Measurements from ENCODE around the gene VAMP7.
A peak's percentile ranks its signal among the peaks of the same experiment; 100 is the strongest.
"Not testable (repeated sequence)": the region's sequence is repeated elsewhere in the genome, so short reads cannot be mapped to it uniquely, and the experiment has no call there.

VAMP7 gene

GRCh38 chrX:155881158-155881993 lies at the start of gene VAMP7:
TSS of gene VAMP7 (plus strand) at chrX:155881345. CDS start at chrX:155889467, 8,122 bp downstream.
- peak; percentile 64 to 75 for DNase-seq (ENCODE audit: low read depth in 2 of 2)

GRCh38 chrX:155841232-155841631 lies 39.9 kb upstream of the VAMP7 start:
- no peak for DNase-seq (ENCODE audit: low read depth in 2 of 2)

- DNase-seq (ENCODE audit: low read depth in 2 of 2), result not testable (repeated sequence)
Measured at GRCh38 chrX:155851786-155852185, 29.4 kb upstream of the VAMP7 start.

- no peak for DNase-seq (ENCODE audit: low read depth in 2 of 2)
Measured at GRCh38 chrX:155857561-155857960, 23.6 kb upstream of the VAMP7 start.

- no peak for DNase-seq (ENCODE audit: low read depth in 2 of 2)
Measured at GRCh38 chrX:155864655-155865054, 16.5 kb upstream of the VAMP7 start.

- DNase-seq (ENCODE audit: low read depth in 2 of 2), result no peak
Measured at GRCh38 chrX:155865193-155865592, 16.0 kb upstream of the VAMP7 start.

GRCh38 chrX:155867821-155868220 lies 13.3 kb upstream of the VAMP7 start:
- no peak for DNase-seq (ENCODE audit: low read depth in 2 of 2)

- DNase-seq (ENCODE audit: low read depth in 2 of 2), result no peak
Measured at GRCh38 chrX:155870958-155871357, 10.2 kb upstream of the VAMP7 start.

GRCh38 chrX:155871934-155872333 lies 9.2 kb upstream of the VAMP7 start:
- no peak for DNase-seq (ENCODE audit: low read depth in 2 of 2)

GRCh38 chrX:155873188-155873587 lies 8.0 kb upstream of the VAMP7 start:
- no peak for DNase-seq (ENCODE audit: low read depth in 2 of 2)

- DNase-seq (ENCODE audit: low read depth in 2 of 2), result no peak
Measured at GRCh38 chrX:155874571-155875244, 6.4 kb upstream of the VAMP7 start.

- DNase-seq (ENCODE audit: low read depth in 2 of 2), result no peak
Measured at GRCh38 chrX:155876704-155877103, 4.4 kb upstream of the VAMP7 start.

- DNase-seq (ENCODE audit: low read depth in 2 of 2), result no peak
Measured at GRCh38 chrX:155877288-155877687, 3.9 kb upstream of the VAMP7 start.

- no peak for DNase-seq (ENCODE audit: low read depth in 2 of 2)
Measured at GRCh38 chrX:155880586-155881157, 473 bp upstream of the VAMP7 start.

- no peak for DNase-seq (ENCODE audit: low read depth in 2 of 2)
Measured at GRCh38 chrX:155886409-155886808, 5.3 kb downstream of the VAMP7 start.

- DNase-seq (ENCODE audit: low read depth in 2 of 2), result no peak
Measured at GRCh38 chrX:155888139-155888538, 7.0 kb downstream of the VAMP7 start.

GRCh38 chrX:155889328-155889727 lies 8.2 kb downstream of the VAMP7 start:
- DNase-seq (ENCODE audit: low read depth in 2 of 2), result no peak

- DNase-seq (ENCODE audit: low read depth in 2 of 2), result no peak
Measured at GRCh38 chrX:155891446-155892210, 10.5 kb downstream of the VAMP7 start.

GRCh38 chrX:155893521-155893920 lies 12.4 kb downstream of the VAMP7 start:
- no peak for DNase-seq (ENCODE audit: low read depth in 2 of 2)

- DNase-seq (ENCODE audit: low read depth in 2 of 2), result no peak
Measured at GRCh38 chrX:155896512-155896911, 15.4 kb downstream of the VAMP7 start.

- DNase-seq (ENCODE audit: low read depth in 2 of 2), result no peak
Measured at GRCh38 chrX:155899366-155899765, 18.2 kb downstream of the VAMP7 start.

- no peak for DNase-seq (ENCODE audit: low read depth in 2 of 2)
Measured at GRCh38 chrX:155900765-155901164, 19.6 kb downstream of the VAMP7 start.

Data from stimulated activated CD4-positive, alpha-beta T cell treated with anti-CD3 and anti-CD28 coated beads, Interleukin-4, amount 100 ng/mL, for 48 hours (primary cell).